GM18505 (cell line): ENCODE data around the gene ST6GAL2.

Source experiments
- ATAC-seq: cut with Tn5 transposase; IDR thresholded peaks from one replicate; pipeline ENCODE4 v1.9.1; 2021; ENCODE audit not compliant: unreplicated experiment
- POLR2A ChIP-seq: IDR thresholded peaks from 4 replicates; pipeline ENCODE4 v1.6.1; 2011; ENCODE audit warnings: borderline replicate concordance; ENCODE audit not compliant: insufficient read depth, insufficient read length; ENCODE audit errors: extremely low read depth

ST6GAL2 gene

DNA sequence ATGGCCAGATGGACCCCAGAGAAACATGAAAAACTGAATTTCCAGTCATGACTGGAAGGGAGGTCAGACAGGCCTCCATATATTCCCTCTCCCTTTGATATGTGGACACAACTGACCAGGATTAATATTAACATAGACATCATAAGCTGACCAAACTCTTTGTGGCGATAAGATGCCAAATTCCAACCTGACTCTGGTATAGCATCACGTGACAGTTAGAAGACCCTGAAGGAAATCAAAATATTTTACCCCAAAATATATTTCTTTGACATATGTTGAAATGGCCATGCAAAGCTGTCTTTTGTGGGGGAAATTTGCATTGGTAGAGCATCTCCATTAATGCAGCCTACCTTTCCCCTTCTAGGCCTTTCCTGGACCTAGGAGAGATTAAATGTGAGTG, 36.7 kb downstream of the ST6GAL2 start:
- ATAC-seq = no peak
- TF ChIP-seq POLR2A = no peak

DNA sequence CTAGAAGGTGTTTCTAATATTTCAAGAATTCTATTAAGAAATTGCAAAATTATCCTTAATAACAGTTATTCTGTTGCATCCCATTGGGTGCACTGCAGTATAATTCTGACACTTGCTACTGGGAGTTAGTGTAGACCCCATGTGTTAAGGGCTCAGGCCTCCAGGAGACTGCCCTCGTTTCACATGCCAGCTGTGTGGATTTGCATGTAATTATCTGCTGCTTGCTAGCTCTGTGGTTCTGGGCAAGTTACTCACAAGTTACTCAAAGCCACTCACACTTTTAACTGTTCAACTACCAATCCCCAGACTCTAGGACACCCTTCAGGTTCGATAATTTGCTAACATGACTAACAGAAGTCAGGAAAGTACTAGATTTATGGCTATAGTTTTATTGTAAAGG, 38.6 kb downstream of the ST6GAL2 start:
- no peak for TF ChIP-seq POLR2A

DNA sequence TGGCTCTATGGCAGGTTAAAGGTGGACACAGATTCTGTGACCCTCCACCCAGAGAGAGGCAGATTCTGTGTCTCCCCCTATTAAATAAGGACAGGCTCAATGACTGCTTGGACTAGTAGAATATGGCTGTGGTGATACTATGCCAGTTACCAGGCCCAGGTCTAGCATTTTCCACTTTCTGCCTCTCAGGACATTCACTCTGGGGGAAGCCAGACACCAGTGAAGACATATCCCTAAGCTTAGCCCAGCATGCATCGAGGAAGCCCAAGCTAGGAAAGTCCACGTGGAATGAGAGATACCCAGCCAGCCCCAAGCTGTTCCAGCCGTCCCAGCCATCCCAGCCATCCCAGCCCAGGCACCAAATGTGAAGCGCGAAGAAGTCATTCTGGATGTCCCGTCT, 40.3 kb downstream of the ST6GAL2 start:
- ATAC-seq = no peak
- no peak for TF ChIP-seq POLR2A

More for the DNA sequence above, 38.6 kb downstream of the ST6GAL2 start:
- ATAC-seq = no peak

DNA sequence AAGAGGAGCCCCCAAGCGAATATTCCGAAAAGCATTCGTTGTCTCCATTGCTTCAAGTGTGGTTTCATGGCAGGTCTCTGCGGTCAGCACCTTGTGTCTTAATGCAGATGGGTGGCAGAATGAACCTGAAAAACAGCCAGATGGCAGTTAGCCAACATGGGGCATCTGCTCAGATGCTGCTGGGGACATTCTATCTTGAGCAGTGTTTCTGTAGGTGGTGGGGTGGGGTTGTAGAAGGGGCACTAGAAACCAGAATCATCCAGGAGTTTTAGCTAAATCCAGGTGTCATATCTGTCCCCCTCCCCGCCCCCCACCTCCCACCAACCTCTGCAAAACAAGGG, 42.1 kb downstream of the ST6GAL2 start:
- TF ChIP-seq POLR2A = no peak
- ATAC-seq = no peak

DNA sequence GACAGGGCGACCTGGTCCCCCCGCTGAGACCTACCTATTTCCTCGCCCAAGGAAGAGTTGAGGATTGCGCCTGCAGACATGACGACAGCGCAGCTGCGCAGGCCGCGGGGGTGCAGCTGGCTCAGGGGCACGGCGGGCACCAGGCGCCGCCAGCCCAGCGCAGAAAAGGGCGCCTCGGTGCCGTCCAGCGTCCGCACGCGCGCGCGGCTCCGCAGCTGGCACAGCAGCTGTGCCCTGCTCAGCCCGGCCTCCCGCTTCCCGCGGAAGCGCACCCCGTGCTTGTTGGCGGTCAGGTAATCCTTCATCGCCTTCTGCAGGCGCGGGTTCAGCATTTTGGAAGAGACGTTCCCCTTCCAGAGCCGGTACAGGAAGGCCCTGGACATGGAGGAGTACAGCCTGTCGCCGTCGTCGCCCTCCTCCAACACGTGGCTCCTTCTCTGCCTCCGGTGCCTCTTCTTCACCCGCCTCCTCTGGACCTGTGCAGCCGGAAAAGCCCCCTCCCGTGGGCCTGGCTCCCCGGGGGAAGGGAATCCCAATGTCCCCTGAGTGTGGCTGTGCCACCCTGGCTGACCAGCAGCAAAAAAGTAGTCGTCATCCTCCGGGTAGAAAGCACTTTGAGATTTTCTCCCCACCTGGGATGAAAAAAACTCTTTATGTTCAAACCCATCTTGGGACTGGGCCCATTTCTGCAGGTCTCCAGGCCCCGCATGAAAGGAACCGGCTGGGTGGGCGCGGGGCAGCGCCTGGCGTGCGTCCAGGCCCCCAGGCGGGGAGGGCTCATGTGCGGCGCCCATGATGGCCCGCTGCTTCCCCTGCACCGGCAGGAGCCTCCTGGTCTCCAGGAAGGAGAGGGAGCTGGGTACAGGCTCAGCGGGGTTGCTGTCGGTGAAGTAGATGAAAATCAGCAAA, 42.7 kb downstream of the ST6GAL2 start:
- no peak for TF ChIP-seq POLR2A

DNA sequence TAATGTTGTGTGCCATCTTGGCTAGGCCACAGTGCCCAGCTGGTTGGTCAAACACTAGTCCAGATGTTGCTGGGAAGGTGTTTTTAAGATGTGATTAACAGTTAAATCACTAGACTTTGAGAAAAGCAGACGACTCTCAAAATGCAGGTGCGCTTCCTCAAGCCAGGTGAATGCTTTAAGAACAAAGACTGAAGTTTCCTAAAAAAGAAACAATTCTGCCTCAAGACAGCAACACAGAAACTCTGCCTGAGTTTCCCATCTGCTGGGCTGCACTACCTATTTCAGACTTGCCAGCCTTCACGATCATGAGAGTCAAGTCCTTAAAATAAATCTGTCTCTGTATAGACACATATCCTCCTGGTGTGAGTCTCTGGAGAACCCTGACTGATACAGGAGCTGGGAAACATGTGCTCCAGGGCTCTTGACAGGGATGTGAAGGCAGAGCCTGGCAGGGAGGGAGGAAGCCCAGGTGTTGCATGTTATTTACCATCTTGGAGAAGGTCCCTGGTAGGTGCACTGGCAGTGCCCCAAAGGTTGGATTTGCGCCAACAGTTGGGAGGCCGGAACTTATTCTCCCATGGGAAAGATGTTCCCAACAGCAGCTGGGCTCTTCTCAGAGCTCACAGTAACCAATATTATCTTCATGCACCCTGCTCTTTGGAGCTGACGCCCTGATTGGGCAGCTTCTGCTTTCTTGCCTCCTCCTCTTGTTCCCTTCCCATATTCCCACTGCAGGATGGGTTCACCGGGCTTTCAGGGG, 43.9 kb downstream of the ST6GAL2 start:
- no peak for ATAC-seq
- TF ChIP-seq POLR2A = no peak

More for the DNA sequence above, 42.7 kb downstream of the ST6GAL2 start:
- no peak for ATAC-seq

DNA sequence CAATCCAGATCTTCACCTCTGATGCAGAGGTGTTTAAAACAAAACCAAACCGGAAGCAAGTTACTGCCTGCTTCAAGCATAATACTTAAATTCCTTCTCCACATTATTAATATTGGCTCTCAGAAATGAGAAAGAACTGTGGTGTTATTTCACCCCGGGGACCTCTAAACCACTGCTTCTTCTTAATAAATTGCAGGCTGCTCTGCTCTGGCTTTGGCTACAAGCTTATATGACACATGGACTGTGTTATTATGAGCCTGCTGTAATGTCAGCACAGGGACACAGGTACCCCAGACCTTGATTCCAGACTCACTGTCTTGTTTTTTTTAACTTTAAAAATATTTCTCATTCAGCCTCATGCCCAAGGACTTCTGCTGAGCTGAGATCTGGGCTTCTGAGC, 45.1 kb downstream of the ST6GAL2 start:
- no peak for TF ChIP-seq POLR2A
- ATAC-seq = no peak

DNA sequence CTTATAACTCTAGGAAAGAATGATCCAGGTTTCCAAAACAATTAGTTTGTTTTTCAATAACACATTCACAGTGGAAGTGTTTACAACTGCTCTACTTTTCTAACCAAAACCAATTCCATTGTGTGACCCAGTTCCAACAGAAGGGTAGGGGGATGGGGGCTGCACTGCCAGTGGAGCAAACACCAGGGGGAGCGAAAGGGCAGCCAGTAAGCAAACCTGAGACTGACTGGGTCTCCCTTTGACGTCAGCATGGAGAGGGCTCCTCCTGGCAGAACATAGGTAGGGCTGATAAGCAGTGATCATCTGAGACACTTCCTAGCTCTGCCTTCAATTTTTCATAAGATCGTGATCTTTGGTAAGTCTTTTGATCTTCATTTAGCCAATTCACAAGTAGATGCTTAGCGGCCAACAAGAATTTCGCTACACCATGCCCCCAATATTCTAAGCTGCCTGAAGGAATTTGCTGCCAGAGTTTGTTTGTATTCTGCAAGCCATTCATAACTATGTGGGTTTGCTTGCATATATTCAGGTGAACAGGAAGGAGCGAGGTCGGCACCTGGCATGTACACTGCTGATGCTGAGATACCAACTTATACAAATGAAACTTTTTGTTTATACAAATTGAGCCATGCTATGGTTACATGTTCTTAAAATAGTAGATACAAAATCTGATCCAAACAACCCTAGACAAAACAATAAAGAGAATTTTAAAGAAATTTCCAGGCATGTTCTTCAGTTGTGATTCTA, 45.9 kb downstream of the ST6GAL2 start:
- ATAC-seq = no peak
- no peak for TF ChIP-seq POLR2A

DNA sequence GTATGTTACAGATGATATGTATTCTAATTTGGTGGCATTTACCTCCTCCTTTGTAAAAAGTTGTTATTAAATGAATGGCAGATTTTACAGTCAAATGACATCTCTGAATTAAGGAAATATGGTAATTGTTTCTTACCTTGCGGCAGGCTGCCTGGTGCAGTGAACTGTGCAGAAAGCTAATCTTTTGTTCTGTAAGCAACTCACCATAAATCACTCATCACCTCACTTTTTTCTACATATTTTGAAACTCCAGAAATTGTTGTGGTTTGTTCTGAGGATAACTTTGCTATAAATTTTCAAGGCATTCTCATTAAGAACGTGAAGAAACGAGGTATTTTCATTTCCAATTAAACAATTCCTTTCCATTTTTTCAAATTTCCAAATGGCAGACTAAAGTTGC, 52.7 kb downstream of the ST6GAL2 start:
- TF ChIP-seq POLR2A = no peak
- no peak for ATAC-seq

DNA sequence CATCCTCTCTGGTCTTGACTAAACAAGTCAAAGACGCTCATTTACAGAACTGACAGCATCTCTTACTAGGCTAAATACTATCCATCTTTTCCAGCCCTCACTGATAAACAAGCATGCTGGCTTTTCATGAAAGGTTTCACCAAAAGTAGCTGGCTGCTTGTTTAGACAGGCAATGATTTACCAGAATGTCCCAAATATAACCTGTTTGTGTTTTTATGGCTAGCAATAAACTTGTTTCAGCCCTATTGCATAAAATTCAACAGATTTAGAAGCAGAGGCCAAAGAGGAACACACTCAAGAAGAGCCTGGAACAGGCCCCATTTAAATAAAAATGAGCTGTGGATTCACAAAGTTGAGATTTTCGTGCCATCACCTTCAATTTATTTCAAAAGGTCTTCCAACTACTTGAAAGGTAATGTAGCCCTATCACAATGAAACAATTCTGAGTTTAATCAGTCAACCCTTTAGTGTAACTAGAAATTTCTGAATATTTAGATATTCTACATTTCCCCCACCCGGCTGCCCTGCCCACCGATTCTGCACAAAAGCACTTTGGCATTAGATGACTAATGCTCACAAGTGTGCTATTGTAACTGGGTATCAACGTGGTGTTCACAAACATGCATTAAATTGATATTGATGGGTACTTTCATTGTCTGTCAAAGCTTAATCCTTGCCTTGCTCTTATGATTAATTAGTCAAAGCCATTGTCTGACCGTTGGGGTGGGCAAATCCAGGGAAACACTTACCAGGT, 54.0 kb downstream of the ST6GAL2 start:
- no peak for TF ChIP-seq POLR2A
- ATAC-seq = no peak

DNA sequence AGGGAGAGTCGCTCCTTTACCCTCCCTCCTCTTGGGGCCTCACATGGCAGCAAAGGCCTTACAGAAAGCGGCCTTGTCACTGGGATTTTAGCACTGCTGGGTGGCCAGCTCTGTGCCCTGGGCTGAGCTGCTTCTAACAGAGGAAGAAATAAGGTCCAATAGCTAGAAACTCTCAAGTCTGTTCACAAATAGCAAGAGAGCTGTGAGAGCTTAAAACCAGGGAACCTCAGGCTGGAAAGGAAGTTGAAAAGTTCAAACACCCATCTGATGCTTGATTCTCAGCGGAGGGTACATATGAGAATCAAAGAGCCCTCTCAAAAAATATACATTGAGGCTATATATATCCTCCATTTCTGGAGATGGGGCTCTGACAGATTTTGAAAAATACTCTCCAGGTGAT, 54.7 kb downstream of the ST6GAL2 start:
- no peak for ATAC-seq
- TF ChIP-seq POLR2A = no peak

DNA sequence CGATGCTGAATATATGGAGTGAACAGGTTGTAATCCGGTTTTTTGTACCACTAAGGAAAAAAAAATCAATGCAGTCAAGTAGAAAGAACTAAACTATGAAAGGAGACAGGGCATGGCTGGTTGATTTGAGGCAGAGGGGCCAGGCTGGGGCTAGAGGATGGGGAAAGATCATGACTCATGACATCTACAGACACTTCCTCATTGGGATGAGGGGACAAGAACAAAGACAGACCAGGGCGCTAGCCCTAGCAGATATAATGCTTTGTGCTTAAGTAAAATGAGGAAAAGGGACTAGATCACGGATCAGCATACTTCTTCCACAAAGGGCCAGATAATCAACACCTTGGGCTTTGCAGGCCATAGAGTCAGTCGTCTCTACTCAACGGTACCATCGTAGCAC, 55.8 kb downstream of the ST6GAL2 start:
- no peak for TF ChIP-seq POLR2A
- ATAC-seq = no peak

DNA sequence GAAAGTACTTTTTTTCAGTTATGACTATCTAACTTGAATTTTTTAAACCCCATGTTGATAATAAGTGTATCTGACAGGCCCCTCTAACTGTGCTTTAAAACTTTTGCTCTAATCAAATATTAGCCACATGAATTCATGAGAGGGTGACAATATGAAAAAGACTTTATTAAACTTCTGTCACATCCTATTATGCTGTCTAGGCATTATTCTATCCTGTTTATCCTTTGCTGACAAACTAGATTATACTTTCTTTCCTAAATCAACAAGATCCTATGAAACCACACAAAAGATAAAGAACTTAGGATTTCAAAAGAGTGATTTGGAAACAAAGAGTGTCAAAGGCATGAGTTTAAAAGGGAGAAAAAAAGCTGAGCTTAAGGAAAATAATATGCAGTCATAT, 57.8 kb downstream of the ST6GAL2 start:
- ATAC-seq = no peak
- TF ChIP-seq POLR2A = no peak
